Transverse colon (tissue), 4 donors: ENCODE results near the gene POLK.

Experiments
- POLR2A ChIP-seq: fragments of 450-650 bp; IDR thresholded peaks from one replicate; pipeline ENCODE4 v1.6.1; 2016; ENCODE audit warnings: antibody characterized with exemption, mild to moderate bottlenecking, moderate library complexity
- POLR2AphosphoS5 ChIP-seq, 3 donors: sonication (generic); formaldehyde crosslinking; IDR thresholded peaks; one replicate each; pipeline ENCODE4 v1.6.1; 2016; ENCODE audit warnings: antibody characterized with exemption in 3 of 3
- TF ChIP-seq, protein P1 (sequence below), 5 experiments: fragments of 200-600 bp in 3 of 5; fragments of 450-650 bp in 2 of 5; sonication (generic) in 3 of 5; IDR thresholded peaks; 1 replicate in 2 of 5; 2 replicates in 3 of 5; pipeline ENCODE4 v1.5.1; 2016 to 2017; ENCODE audit warnings: antibody characterized with exemption in 5 of 5, inconsistent platforms in 3 of 5, mild to moderate bottlenecking in 2 of 5, moderate library complexity in 1 of 5

DNA sequence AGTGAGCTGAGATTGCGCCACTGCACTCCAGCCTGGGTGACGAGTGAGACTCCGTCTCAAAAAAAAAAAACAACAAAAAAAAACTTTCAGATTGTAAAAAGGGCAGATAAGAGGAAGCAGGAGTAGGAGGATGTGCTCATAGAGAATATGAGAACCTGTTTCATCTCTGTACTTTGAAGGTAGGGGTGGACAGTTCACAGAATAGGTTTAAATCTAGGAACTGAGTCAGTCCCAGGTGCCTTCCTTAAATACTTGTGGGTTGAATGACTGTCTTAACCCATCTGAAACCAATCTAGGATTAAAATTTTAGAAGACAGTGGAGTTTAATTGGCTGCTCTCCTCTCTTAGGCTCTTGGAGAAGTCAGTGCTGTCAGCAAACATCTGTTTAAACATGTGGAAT lies 12.4 kb downstream of the POLK start:
- TF ChIP-seq POLR2A (no peak), POLR2AphosphoS5 (IDR thresholded peaks at IDR 0.05) (no peak)
- TF ChIP-seq, protein P1, sequence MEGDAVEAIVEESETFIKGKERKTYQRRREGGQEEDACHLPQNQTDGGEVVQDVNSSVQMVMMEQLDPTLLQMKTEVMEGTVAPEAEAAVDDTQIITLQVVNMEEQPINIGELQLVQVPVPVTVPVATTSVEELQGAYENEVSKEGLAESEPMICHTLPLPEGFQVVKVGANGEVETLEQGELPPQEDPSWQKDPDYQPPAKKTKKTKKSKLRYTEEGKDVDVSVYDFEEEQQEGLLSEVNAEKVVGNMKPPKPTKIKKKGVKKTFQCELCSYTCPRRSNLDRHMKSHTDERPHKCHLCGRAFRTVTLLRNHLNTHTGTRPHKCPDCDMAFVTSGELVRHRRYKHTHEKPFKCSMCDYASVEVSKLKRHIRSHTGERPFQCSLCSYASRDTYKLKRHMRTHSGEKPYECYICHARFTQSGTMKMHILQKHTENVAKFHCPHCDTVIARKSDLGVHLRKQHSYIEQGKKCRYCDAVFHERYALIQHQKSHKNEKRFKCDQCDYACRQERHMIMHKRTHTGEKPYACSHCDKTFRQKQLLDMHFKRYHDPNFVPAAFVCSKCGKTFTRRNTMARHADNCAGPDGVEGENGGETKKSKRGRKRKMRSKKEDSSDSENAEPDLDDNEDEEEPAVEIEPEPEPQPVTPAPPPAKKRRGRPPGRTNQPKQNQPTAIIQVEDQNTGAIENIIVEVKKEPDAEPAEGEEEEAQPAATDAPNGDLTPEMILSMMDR (IDR thresholded peaks at IDR 0.05), result no peak
